Activated CD4-positive, alpha-beta memory T cell treated with anti-CD3 and anti-CD28 coated beads, Interleukin-2, amount 10 ng/mL, durations not matched to agents 7 days and 5 days (primary cell): ENCODE results near the gene AK8. TPM values are rescaled to one million over a fixed set of nuclear protein-coding genes. Genes with fewer than 3 reads are reported as not detected.

Experiments used
- CTCF ChIA-PET: fragments of 350-600 bp; sonication (Branson Sonifier 250); formaldehyde crosslinking; loops from one replicate; lab custom pipeline; 2021; ENCODE audit warnings: antibody characterized with exemption, inconsistent platforms; lab: Charles Lee
- POLR2A ChIA-PET: fragments of 350-600 bp; sonication (Branson Sonifier 250); formaldehyde crosslinking; loops from one replicate; lab custom pipeline; 2021; ENCODE audit warnings: antibody characterized with exemption; lab: Charles Lee
- DNase-seq: peaks from one replicate; pipeline ENCODE4 v3.0.0-alpha.2; 2020
- H3K27ac Mint-ChIP-seq: one replicate; pipeline ENCODE4 v1.8.0; 2021; ENCODE audit warnings: mild to moderate bottlenecking, mixed read lengths
- H3K27me3 Mint-ChIP-seq: one replicate; pipeline ENCODE4 v1.8.0; 2021; ENCODE audit warnings: mixed read lengths
- H3K36me3 Mint-ChIP-seq: one replicate; pipeline ENCODE4 v1.8.0; 2021; ENCODE audit warnings: low read depth, mixed read lengths
- H3K4me1 Mint-ChIP-seq: one replicate; pipeline ENCODE4 v1.8.0; 2021; ENCODE audit warnings: mixed read lengths
- H3K4me3 Mint-ChIP-seq: one replicate; pipeline ENCODE4 v1.8.0; 2021; ENCODE audit warnings: mild to moderate bottlenecking, mixed read lengths
- H3K9me3 Mint-ChIP-seq: one replicate; pipeline ENCODE4 v1.8.0; 2021; ENCODE audit warnings: mixed read lengths
- total RNA-seq, 2 experiments: library from RNA; stranded (reverse); gene quantifications; one replicate each; pipeline ENCODE4 v1.2.3, GENCODE V29; 2021

AK8 gene
- total RNA-seq, 2 experiments from 2014 or later: not detected

- H3K9me3 Mint-ChIP-seq: no peaks in the 10 kb centered on the region
- no peak overlapping the region for H3K27ac Mint-ChIP-seq
- H3K36me3 Mint-ChIP-seq: no peaks in the 10 kb centered on the region
- no peak for DNase-seq
- CTCF ChIA-PET: interaction anchor here (1.0 kb wide), 1 partner anchor 11 kb away, joined by 3 read pairs; no protein-coding TSS in a partner anchor
- POLR2A ChIA-PET: no interaction called here
- H3K4me1 Mint-ChIP-seq: peaks cover 5% of the 10 kb centered on the region
- peaks cover 52% of the 10 kb centered on the region for H3K27me3 Mint-ChIP-seq
- H3K4me3 Mint-ChIP-seq: no peak overlapping the region
Measured at GRCh38 chr9:132809677-132810271, 68.3 kb downstream of the AK8 start.

GRCh38 chr9:132808645-132809044 lies 69.4 kb downstream of the AK8 start:
- H3K27ac Mint-ChIP-seq: no peak overlapping the region
- ChIA-PET POLR2A (no interaction called here), CTCF (no interaction called here)
- no peak for DNase-seq
- H3K4me1 Mint-ChIP-seq: peaks cover 13% of the 10 kb centered on the region
- no peak overlapping the region for H3K4me3 Mint-ChIP-seq
- no peaks in the 10 kb centered on the region for H3K36me3 Mint-ChIP-seq
- no peaks in the 10 kb centered on the region for H3K9me3 Mint-ChIP-seq
- H3K27me3 Mint-ChIP-seq: peaks cover 55% of the 10 kb centered on the region

GRCh38 chr9:132806723-132807421 lies 71.2 kb downstream of the AK8 start:
- no peaks in the 10 kb centered on the region for H3K36me3 Mint-ChIP-seq
- DNase-seq: no peak
- peaks cover 13% of the 10 kb centered on the region for H3K4me1 Mint-ChIP-seq
- ChIA-PET POLR2A (interaction anchor here (1.7 kb wide), 1 partner anchor 10 kb away, joined by 3 read pairs; no protein-coding TSS in a partner anchor), CTCF (interaction anchor here (1.0 kb wide), 1 partner anchor 637 kb away, joined by 3 read pairs; no protein-coding TSS in a partner anchor)
- H3K4me3 Mint-ChIP-seq: no peak overlapping the region
- no peak overlapping the region for H3K27ac Mint-ChIP-seq
- H3K9me3 Mint-ChIP-seq: no peaks in the 10 kb centered on the region
- peaks cover 60% of the 10 kb centered on the region for H3K27me3 Mint-ChIP-seq

- Mint-ChIP-seq H3K36me3 (no peaks in the 10 kb centered on the region), H3K9me3 (no peaks in the 10 kb centered on the region), H3K4me1 (peaks cover 13% of the 10 kb centered on the region), H3K4me3 (no peak overlapping the region), H3K27ac (no peak overlapping the region), H3K27me3 (peaks cover 58% of the 10 kb centered on the region)
- POLR2A ChIA-PET: interaction anchor here (1.7 kb wide), 1 partner anchor 10 kb away, joined by 3 read pairs; no protein-coding TSS in a partner anchor
- CTCF ChIA-PET: interaction anchor here (1.0 kb wide), 1 partner anchor 637 kb away, joined by 3 read pairs; no protein-coding TSS in a partner anchor
- DNase-seq: no peak
Measured at GRCh38 chr9:132806306-132806705, 71.8 kb downstream of the AK8 start.

GRCh38 chr9:132804576-132805295 lies 73.3 kb downstream of the AK8 start:
- peak; percentile 28 for DNase-seq
- no peak overlapping the region for H3K27ac Mint-ChIP-seq
- no peak overlapping the region for H3K4me3 Mint-ChIP-seq
- ChIA-PET CTCF (interaction anchor here (1.4 to 1.5 kb wide), 2 partner anchors 97 to 298 kb away, joined by 3 to 5 read pairs; no protein-coding TSS in a partner anchor), POLR2A (interaction anchor here (1.0 kb wide), 1 partner anchor 9 kb away, joined by 4 read pairs; no protein-coding TSS in a partner anchor)
- peaks cover 16% of the 10 kb centered on the region for H3K4me1 Mint-ChIP-seq
- no peaks in the 10 kb centered on the region for H3K9me3 Mint-ChIP-seq
- H3K27me3 Mint-ChIP-seq: peaks cover 48% of the 10 kb centered on the region
- no peaks in the 10 kb centered on the region for H3K36me3 Mint-ChIP-seq

- ChIA-PET POLR2A (no interaction called here), CTCF (interaction anchor here (1.2 kb wide), 1 partner anchor 389 kb away, joined by 3 read pairs; no protein-coding TSS in a partner anchor)
- Mint-ChIP-seq H3K4me3 (no peak overlapping the region), H3K4me1 (peaks cover 18% of the 10 kb centered on the region), H3K27ac (no peak overlapping the region), H3K9me3 (no peaks in the 10 kb centered on the region), H3K27me3 (peaks cover 37% of the 10 kb centered on the region), H3K36me3 (no peaks in the 10 kb centered on the region)
- DNase-seq: no peak
Measured at GRCh38 chr9:132802121-132802795, 75.8 kb downstream of the AK8 start.

- H3K9me3 Mint-ChIP-seq: no peaks in the 10 kb centered on the region
- CTCF ChIA-PET: interaction anchor here (1.2 kb wide), 1 partner anchor 388 kb away, joined by 3 read pairs; no protein-coding TSS in a partner anchor
- H3K27me3 Mint-ChIP-seq: peaks cover 37% of the 10 kb centered on the region
- H3K36me3 Mint-ChIP-seq: no peaks in the 10 kb centered on the region
- no peak overlapping the region for H3K4me3 Mint-ChIP-seq
- H3K4me1 Mint-ChIP-seq: peaks cover 18% of the 10 kb centered on the region
- POLR2A ChIA-PET: no interaction called here
- no peak for DNase-seq
- H3K27ac Mint-ChIP-seq: no peak overlapping the region
Measured at GRCh38 chr9:132801659-132802058, 76.4 kb downstream of the AK8 start.

GRCh38 chr9:132800038-132800648 lies 77.9 kb downstream of the AK8 start:
- H3K4me3 Mint-ChIP-seq: no peak overlapping the region
- peaks cover 18% of the 10 kb centered on the region for H3K4me1 Mint-ChIP-seq
- peak; percentile 70 for DNase-seq
- peaks cover 36% of the 10 kb centered on the region for H3K27me3 Mint-ChIP-seq
- ChIA-PET POLR2A (interaction anchor here (1.7 kb wide), 1 partner anchor 31 kb away, joined by 5 read pairs; no protein-coding TSS in a partner anchor), CTCF (interaction anchor here (0.7 to 1.7 kb wide), 3 partner anchors 30 to 388 kb away, joined by 3 read pairs; no protein-coding TSS in a partner anchor)
- no peaks in the 10 kb centered on the region for H3K36me3 Mint-ChIP-seq
- H3K27ac Mint-ChIP-seq: peak overlapping the region; percentile 24
- H3K9me3 Mint-ChIP-seq: no peaks in the 10 kb centered on the region

- H3K27ac Mint-ChIP-seq: no peak overlapping the region
- CTCF ChIA-PET: interaction anchor here (0.7 to 1.7 kb wide), 6 partner anchors 11 to 387 kb away, joined by 3 to 4 read pairs (median 3); no protein-coding TSS in a partner anchor
- H3K4me3 Mint-ChIP-seq: no peak overlapping the region
- no peaks in the 10 kb centered on the region for H3K36me3 Mint-ChIP-seq
- POLR2A ChIA-PET: interaction anchor here (1.0 to 1.7 kb wide), 2 partner anchors 30 to 130 kb away, joined by 3 to 5 read pairs; partner anchors contain the start of gene DDX31
- no peaks in the 10 kb centered on the region for H3K9me3 Mint-ChIP-seq
- H3K27me3 Mint-ChIP-seq: peaks cover 40% of the 10 kb centered on the region
- peaks cover 8% of the 10 kb centered on the region for H3K4me1 Mint-ChIP-seq
- DNase-seq: no peak
Measured at GRCh38 chr9:132798817-132799790, 79.0 kb downstream of the AK8 start.

GRCh38 chr9:132797861-132798659 lies 80.0 kb downstream of the AK8 start:
- Mint-ChIP-seq H3K9me3 (no peaks in the 10 kb centered on the region), H3K36me3 (no peaks in the 10 kb centered on the region), H3K27ac (no peak overlapping the region), H3K4me1 (peaks cover 6% of the 10 kb centered on the region), H3K27me3 (peaks cover 45% of the 10 kb centered on the region), H3K4me3 (no peak overlapping the region)
- ChIA-PET CTCF (interaction anchor here (1.3 kb wide), 1 partner anchor 386 kb away, joined by 3 read pairs; no protein-coding TSS in a partner anchor), POLR2A (no interaction called here)
- DNase-seq: no peak
